ENCODE measurements around the gene CFAP97D1.

- no peak for TF ChIP-seq CTCF (IDR thresholded peaks at IDR 0.05)
- TF ChIP-seq POLR2A (IDR thresholded peaks at IDR 0.05), result no peak
These were observed 9.2 kb downstream of the CFAP97D1 start for GRCh38 chr17:43789482-43789881.
